ENCODE data around the gene RAB11A. TPM values are rescaled to one million over a fixed set of nuclear protein-coding genes. Genes with fewer than 3 reads are reported as not detected.

Gene RAB11A
- total RNA-seq, 2 experiments from 2014 or later = 98.5 to 102 TPM

DNA sequence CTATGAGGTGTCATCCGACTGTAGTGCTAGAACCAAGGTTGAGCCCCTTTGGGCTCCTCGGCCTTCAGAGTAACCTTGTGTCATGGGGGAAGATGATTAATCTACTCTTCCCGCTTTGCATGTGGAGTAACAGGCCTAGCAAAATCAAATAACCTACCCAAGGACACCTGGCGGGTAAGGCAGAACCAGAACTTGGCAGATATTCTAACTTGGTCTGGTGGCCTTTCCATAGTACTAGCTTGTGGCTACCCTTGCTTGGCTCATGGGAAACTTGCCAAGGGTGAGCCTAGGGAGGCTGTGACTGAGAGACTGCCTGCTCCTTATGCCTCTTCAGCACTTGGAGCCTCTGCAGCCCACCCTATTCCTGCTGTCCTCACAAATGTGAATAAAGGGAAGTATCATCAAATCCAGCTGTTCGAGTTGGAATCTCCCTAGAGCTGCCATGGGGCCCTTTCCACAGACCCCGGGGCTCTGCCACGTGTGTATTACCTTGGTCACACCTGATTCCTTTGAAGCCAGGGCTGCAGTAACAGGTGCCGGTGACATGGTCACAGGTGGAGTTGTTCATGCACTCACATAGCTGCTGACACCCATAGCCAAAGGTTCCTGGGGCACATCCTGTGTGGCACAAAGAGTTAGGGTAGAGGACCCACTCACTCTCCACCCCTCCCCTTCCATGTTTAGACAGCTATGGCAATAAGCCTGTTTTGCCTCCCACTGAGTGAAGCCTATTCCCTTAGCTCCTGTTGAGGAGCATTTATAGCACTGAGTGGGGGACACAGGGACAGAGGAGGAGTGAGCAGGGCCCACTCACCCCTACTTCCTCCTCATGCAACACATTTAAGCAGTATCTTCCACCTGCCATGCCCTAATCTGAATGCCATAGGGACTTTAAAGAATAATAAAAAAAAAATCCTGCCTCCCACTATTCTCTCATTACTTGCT, 46.0 kb downstream of the RAB11A start:
- ATAC-seq (ENCODE audit: poor library complexity) = no peak
- Mint-ChIP-seq H3K27ac (no peak overlapping the region), H3K36me3 (ENCODE audit: low read depth) (no peaks in the 10 kb centered on the region), H3K9me3 (no peaks in the 10 kb centered on the region), H3K27me3 (no peaks in the 10 kb centered on the region), H3K4me1 (ENCODE audit: low read depth) (peaks cover 6% of the 10 kb centered on the region), H3K4me3 (no peak overlapping the region)
- CTCF ChIA-PET = no interaction called here
- no peak for TF ChIP-seq CTCF (IDR thresholded peaks at IDR 0.05)
- intact Hi-C loops (cut with DNase I, micrococcal nuclease) = no loop called here
- Histone ChIP-seq H3K27ac (ENCODE audit: low read depth in 1 of 2, low read length in 2 of 2) (no peak overlapping the region), H3K4me3 (ENCODE audit: low read length) (no peak overlapping the region), H3K27me3 (ENCODE audit: control insufficient read depth in 1 of 2, insufficient read depth in 2 of 2, low read length in 2 of 2) (no peaks in the 10 kb centered on the region), H3K36me3 (ENCODE audit: insufficient read depth, low read length) (peaks cover 11% of the 10 kb centered on the region), H3K4me1 (ENCODE audit: insufficient read depth, low read length) (peaks cover 13% of the 10 kb centered on the region), H3K9me3 (ENCODE audit: control insufficient read depth in 1 of 2, insufficient read depth in 1 of 2, low read length in 2 of 2) (no peaks in the 10 kb centered on the region)
- POLR2A ChIA-PET = no interaction called here
- DNase-seq = no peak

DNA sequence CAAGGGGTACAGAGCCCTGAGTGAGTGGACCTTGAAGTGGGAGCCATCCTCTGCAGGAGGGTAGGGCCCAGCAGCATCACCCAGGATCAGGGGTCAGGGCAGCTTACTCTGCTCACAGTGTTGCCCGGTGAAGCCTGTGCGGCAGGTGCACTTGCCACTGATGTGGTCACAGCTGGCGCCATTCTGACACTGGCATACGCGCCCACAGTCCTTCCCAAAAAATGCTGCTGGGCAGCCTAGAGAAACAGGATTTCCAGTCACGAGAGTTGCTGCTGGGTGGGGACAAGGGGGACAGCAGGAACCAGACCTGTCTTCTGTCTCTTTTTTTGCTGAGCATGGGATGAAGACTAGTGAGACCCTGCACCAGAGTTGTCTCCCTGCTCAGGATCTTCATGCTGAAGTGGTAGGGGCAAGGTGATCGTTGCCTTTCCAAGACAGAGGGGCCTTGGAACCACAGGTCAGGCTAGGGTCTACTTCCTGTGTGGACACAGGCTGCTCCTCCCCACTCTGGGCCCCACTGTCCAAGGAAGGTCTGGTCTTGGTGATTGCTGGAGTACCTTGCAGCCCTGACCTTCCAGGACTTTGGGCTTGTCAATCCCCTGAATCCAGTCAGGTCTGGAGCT, 46.9 kb downstream of the RAB11A start:
- TF ChIP-seq CTCF (IDR thresholded peaks at IDR 0.05) = no peak
- Histone ChIP-seq H3K27ac (ENCODE audit: low read depth in 1 of 2, low read length in 2 of 2) (no peak overlapping the region), H3K36me3 (ENCODE audit: insufficient read depth, low read length) (peaks cover 7% of the 10 kb centered on the region), H3K27me3 (ENCODE audit: control insufficient read depth in 1 of 2, insufficient read depth in 2 of 2, low read length in 2 of 2) (no peaks in the 10 kb centered on the region), H3K9me3 (ENCODE audit: control insufficient read depth in 1 of 2, insufficient read depth in 1 of 2, low read length in 2 of 2) (no peaks in the 10 kb centered on the region), H3K4me1 (ENCODE audit: insufficient read depth, low read length) (peaks cover 13% of the 10 kb centered on the region), H3K4me3 (ENCODE audit: low read length) (no peak overlapping the region)
- Mint-ChIP-seq H3K36me3 (ENCODE audit: low read depth) (no peaks in the 10 kb centered on the region), H3K27me3 (no peaks in the 10 kb centered on the region), H3K4me3 (no peak overlapping the region), H3K9me3 (no peaks in the 10 kb centered on the region), H3K4me1 (ENCODE audit: low read depth) (peaks cover 6% of the 10 kb centered on the region), H3K27ac (no peak overlapping the region)
- POLR2A ChIA-PET = no interaction called here
- intact Hi-C loops (cut with DNase I, micrococcal nuclease) = no loop called here
- DNase-seq (no peak), ATAC-seq (ENCODE audit: poor library complexity) (no peak)
- CTCF ChIA-PET = no interaction called here

DNA sequence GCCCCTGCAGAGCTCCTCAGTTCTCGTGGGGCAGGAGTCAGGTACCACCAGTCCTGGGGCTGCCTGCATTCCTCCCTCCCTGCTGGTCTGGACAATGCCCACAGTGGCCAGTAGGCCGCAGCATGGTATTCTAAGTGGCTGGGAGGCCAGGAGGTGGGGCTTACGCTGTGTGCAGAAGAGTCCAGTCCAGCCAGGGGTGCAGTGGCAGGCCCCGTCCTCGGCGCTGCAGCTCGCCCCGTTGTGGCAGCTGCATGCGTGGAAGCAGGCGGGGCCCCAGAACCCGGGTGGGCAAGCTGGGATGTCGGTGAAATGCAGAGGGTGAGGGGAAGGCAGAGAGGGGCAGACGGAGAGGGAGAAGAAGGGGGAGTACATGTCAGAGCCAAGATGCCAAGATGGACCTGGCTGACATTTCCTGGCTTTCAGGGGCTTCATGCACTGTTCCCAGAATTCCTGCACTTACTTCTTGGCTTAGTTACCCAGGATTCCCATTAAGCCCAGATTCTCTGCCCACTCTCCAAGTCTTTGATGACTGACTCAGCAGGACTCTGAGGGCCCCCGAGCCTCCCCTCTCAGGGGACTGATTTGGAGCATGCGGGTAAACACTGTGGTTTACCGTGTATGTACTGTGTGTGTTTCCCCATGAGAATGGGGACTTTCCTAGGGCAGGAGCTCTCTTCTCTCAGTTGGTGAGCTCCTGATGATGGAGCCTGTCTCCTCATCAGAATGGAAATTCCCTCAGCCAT, 47.5 kb downstream of the RAB11A start:
- peak overlapping the region; percentile 65 for H3K27ac Mint-ChIP-seq
- peaks cover 6% of the 10 kb centered on the region for H3K4me1 Mint-ChIP-seq (ENCODE audit: low read depth)
- POLR2A ChIA-PET = no interaction called here
- no peaks in the 10 kb centered on the region for H3K36me3 Mint-ChIP-seq (ENCODE audit: low read depth)
- no peak overlapping the region for H3K4me3 Mint-ChIP-seq
- Histone ChIP-seq H3K36me3 (ENCODE audit: insufficient read depth, low read length) (peaks cover 7% of the 10 kb centered on the region), H3K27ac (ENCODE audit: low read depth in 1 of 2, low read length in 2 of 2) (no peak overlapping the region), H3K27me3 (ENCODE audit: control insufficient read depth in 1 of 2, insufficient read depth in 2 of 2, low read length in 2 of 2) (no peaks in the 10 kb centered on the region), H3K9me3 (ENCODE audit: control insufficient read depth in 1 of 2, insufficient read depth in 1 of 2, low read length in 2 of 2) (no peaks in the 10 kb centered on the region), H3K4me1 (ENCODE audit: insufficient read depth, low read length) (peaks cover 13% of the 10 kb centered on the region), H3K4me3 (ENCODE audit: low read length) (no peak overlapping the region)
- intact Hi-C loops (cut with DNase I, micrococcal nuclease) = no loop called here
- CTCF ChIA-PET = no interaction called here
- ATAC-seq (ENCODE audit: poor library complexity) (peak; percentile 51), DNase-seq (peak in 3 of 14 experiments; percentile 3 to 68 (median 61))
- H3K27me3 Mint-ChIP-seq = no peaks in the 10 kb centered on the region
- TF ChIP-seq CTCF (IDR thresholded peaks at IDR 0.05) = no peak
- no peaks in the 10 kb centered on the region for H3K9me3 Mint-ChIP-seq

Data from CD4-positive, alpha-beta T cell (primary cell).